ENCODE measurements around the gene STX8. TPM values are rescaled to one million over a fixed set of nuclear protein-coding genes. Genes with fewer than 3 reads are reported as not detected.

The STX8 gene

DNA sequence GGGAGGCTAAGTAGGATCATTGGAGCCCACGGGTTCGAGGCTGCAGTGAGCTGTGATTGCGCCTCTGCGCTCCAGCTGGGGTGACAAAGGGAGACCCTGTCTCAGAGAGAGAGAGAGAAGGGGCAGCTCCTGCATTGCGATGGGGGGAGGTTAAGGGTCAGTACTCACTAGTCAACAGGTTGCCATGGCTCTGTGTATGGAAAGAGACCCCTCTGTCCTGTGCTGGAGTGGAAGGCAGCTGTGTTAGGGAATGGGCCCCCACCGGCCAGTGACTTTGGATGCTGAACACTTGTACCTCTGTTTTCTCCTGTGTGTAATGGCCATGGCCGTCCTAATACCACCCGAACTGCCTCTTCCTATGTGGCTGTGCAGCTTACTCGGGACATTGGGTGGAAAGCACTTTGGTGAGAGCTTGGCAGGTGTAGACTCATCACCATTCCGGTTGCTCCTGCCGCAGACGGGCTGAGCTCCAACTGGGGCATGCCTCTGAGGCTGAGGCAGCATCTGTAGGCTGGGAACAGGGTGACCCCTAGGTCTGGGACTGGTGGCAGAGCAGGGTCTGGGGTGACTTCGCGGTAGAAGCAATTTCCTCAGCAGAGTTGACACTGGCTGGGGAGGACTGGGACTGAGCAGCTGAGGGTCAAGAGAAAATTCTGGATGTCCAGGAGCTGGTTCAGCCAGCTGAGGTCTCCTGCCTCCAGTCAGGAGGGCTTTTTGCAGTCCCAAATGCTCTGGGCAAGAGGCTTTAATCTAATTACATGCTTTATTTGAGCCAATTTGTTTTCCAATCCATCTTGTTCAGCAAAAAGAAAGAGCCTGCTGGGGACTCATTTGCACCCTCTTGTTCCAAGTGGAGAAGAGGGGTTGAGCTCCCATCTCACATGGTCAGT is 369.9 kb downstream of the STX8 start:
- Histone ChIP-seq H3K4me2 (ENCODE audit: low read length) (no peak overlapping the region), H3K9ac (ENCODE audit: low read depth, low read length) (no peak overlapping the region), H3K9me3 (replicated peaks; ENCODE audit: low read length) (no peaks in the 10 kb centered on the region), H3K36me3 (ENCODE audit: insufficient read depth, low read length) (no peaks in the 10 kb centered on the region), H3K4me1 (ENCODE audit: control insufficient read depth, insufficient read depth, low read length) (no peaks in the 10 kb centered on the region), H3K27me3 (ENCODE audit: control insufficient read depth, insufficient read depth, low read length) (peaks cover 41% of the 10 kb centered on the region), H3K4me3 (ENCODE audit: low read length) (no peak overlapping the region)

DNA sequence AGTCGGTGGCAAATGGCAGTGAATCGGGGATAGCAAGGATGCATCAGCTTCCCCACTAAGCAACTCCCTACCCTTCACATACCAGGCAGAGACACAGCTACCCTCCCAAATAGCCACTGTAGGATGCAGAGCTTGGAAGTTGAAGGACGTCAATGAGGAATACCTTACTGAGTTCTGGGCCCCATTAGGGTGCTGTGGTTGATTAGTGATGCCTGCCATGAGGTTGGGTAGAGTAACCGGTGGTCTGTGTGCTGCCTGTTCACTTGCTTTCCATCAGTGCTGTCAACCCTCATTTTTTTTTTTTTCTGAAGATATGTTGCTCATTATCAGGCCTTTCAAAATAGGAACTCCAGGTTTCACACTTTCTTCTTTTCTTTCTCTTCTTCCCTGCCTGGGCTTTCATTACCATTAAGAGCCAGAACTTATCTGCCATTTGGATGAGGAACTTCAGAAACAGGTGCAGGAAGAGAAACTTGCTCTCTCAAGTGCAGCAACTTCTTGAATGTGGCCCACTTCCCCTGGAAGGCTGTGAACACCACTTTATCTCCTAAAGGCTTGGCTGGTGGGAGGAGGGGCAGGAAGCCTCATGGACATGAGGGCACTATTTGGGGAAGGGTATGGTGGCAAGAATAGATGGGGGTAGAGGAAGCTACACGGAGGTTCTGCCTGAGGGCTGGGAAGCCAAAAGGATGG is 370.8 kb downstream of the STX8 start:
- H3K9ac ChIP-seq (ENCODE audit: low read depth, low read length): no peak overlapping the region
- no peak overlapping the region for H3K4me3 ChIP-seq (ENCODE audit: low read length)
- H3K36me3 ChIP-seq (ENCODE audit: insufficient read depth, low read length): no peaks in the 10 kb centered on the region

DNA sequence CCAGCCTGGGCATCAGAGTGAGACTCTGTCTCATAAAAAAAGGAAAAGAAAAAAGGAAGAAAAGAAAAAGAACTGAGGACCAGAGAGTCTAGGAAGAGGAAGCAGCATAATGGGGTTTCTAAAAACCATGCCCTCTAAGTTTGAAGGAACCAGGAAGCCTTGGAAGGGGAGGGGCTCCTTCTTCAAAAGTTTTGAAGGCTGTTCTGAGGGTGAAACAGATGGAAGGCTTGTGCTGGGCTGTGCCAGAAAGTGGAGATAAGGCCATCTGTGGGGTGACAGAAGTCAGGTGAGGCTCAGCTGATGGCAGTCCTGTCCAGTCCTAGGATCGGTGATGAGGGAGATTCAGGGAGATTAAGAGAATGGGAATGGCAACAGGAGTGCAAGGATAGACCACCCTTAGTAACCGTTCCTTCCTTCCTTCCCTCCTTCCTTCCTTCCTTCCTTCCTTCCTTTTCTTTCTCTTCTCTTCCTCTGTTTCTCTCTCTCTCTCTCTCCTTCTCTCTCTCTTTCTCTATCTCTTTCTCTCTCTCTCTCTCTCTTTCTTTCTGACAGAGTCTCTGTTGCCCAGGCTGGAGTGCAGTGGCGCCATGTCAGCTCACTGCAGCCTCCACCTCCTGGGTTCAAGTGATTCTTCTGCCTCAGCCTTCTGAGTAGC is 371.7 kb downstream of the STX8 start:
- no peaks in the 10 kb centered on the region for H3K4me1 ChIP-seq (ENCODE audit: control insufficient read depth, insufficient read depth, low read length)
- H3K4me3 ChIP-seq (ENCODE audit: low read length): no peak overlapping the region
- H3K36me3 ChIP-seq (ENCODE audit: insufficient read depth, low read length): no peaks in the 10 kb centered on the region
- H3K27me3 ChIP-seq (ENCODE audit: control insufficient read depth, insufficient read depth, low read length): peaks cover 50% of the 10 kb centered on the region
- no peak overlapping the region for H3K9ac ChIP-seq (ENCODE audit: low read depth, low read length)
- no peaks in the 10 kb centered on the region for H3K9me3 ChIP-seq (replicated peaks; ENCODE audit: low read length)
- H3K4me2 ChIP-seq (ENCODE audit: low read length): no peak overlapping the region

More for the DNA sequence above, 370.8 kb downstream of the STX8 start:
- peaks cover 50% of the 10 kb centered on the region for H3K27me3 ChIP-seq (ENCODE audit: control insufficient read depth, insufficient read depth, low read length)
- H3K9me3 ChIP-seq (replicated peaks; ENCODE audit: low read length): no peaks in the 10 kb centered on the region
- no peak overlapping the region for H3K4me2 ChIP-seq (ENCODE audit: low read length)
- no peaks in the 10 kb centered on the region for H3K4me1 ChIP-seq (ENCODE audit: control insufficient read depth, insufficient read depth, low read length)

DNA sequence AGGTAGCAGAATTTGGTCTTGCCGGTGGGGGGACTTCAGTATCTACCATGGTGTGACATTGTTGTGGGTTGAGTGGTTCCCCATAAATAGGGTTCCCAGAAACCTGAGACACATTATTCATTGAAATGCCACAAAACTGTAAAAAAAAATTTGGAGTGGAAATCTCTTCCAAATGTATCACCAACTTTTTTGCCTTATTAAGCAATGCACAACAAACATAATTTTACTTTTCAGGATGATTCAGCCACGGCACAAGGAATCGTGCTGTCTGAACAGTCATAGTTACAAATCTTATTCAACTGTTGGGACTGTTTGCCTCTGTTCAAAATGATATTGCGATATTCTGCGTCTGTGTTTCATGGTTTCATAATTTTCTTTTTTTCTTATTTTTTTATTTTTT is 373.1 kb downstream of the STX8 start:
- no peaks in the 10 kb centered on the region for H3K36me3 ChIP-seq (ENCODE audit: insufficient read depth, low read length)
- H3K4me2 ChIP-seq (ENCODE audit: low read length): no peak overlapping the region
- no peaks in the 10 kb centered on the region for H3K9me3 ChIP-seq (replicated peaks; ENCODE audit: low read length)
- H3K27me3 ChIP-seq (ENCODE audit: control insufficient read depth, insufficient read depth, low read length): peaks cover 45% of the 10 kb centered on the region
- no peak overlapping the region for H3K9ac ChIP-seq (ENCODE audit: low read depth, low read length)
- H3K4me3 ChIP-seq (ENCODE audit: low read length): no peak overlapping the region
- H3K4me1 ChIP-seq (ENCODE audit: control insufficient read depth, insufficient read depth, low read length): no peaks in the 10 kb centered on the region

DNA sequence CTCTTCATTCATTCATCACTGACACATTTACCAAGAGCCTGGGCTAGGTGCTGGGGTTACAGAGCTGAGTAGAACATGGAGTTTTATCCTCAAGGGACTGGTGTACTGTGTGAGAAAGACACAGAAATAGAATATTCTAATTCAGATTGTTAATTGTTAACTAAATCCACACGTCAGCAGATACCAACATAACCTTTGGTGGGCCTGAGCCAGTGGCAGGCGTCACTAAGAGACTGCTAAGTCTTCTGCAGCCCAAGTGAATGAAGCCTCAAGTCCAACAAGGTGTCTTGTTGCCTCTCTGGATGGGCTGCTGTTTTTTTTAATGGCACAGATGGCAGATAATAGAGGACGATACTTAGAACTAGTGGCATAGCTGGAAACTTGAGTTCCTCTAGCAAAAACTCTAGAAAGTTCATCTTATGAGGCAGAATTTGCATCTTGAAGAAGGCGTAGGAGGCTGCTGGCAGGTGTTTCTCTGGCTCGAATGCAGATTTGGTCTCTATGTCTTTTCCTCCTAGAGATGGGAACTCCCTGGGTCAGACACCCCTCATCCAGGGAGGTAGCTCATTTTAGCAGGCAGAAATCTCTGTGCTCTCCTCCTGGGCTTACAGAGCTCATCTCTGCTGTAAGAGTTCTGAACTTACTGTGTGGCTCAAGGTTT is 374.8 kb downstream of the STX8 start:
- H3K9ac ChIP-seq (ENCODE audit: low read depth, low read length): no peak overlapping the region
- no peaks in the 10 kb centered on the region for H3K4me1 ChIP-seq (ENCODE audit: control insufficient read depth, insufficient read depth, low read length)
- peaks cover 35% of the 10 kb centered on the region for H3K27me3 ChIP-seq (ENCODE audit: control insufficient read depth, insufficient read depth, low read length)
- no peaks in the 10 kb centered on the region for H3K36me3 ChIP-seq (ENCODE audit: insufficient read depth, low read length)
- H3K4me3 ChIP-seq (ENCODE audit: low read length): no peak overlapping the region
- H3K9me3 ChIP-seq (replicated peaks; ENCODE audit: low read length): no peaks in the 10 kb centered on the region
- no peak overlapping the region for H3K4me2 ChIP-seq (ENCODE audit: low read length)

Small RNA genes lying within 50 kb of the gene (small RNA-seq; reads per million reads assigned to genes)
- not detected for gene AC005695.3

Measured in skeletal muscle satellite cell (primary cell).